Aorta (tissue), 5 donors: ENCODE results near the gene BDKRB2. TPM values are rescaled to one million over a fixed set of nuclear protein-coding genes. Genes with fewer than 3 reads are reported as not detected.

Experiments used
- ATAC-seq: fragments of 200-7000 bp; cut with Tn5 transposase; one replicate; pipeline ENCODE4 v1.9.1; 2022; ENCODE audit warnings: moderate library complexity; ENCODE audit not compliant: low FRiP score
- DNase-seq, 2 donors: peaks; one replicate each; pipeline ENCODE4 v3.0.0-alpha.2; 2020
- H3K27ac ChIP-seq, 2 donors: one replicate each; pipeline ENCODE4 v1.5.1; 2013; ENCODE audit warnings: low read length in 2 of 2, mild to moderate bottlenecking in 2 of 2, moderate library complexity in 2 of 2, control low read depth in 1 of 2, inconsistent platforms in 1 of 2, low read depth in 1 of 2
- H3K27me3 ChIP-seq, 2 donors: one replicate each; pipeline ENCODE4 v1.6.1; 2013; ENCODE audit warnings: control low read depth in 1 of 2, low read length in 1 of 2, mild to moderate bottlenecking in 1 of 2, moderate library complexity in 1 of 2; ENCODE audit not compliant: insufficient read depth in 2 of 2, control insufficient read depth in 1 of 2
- H3K36me3 ChIP-seq, 2 donors: one replicate each; pipeline ENCODE4 v1.6.1; 2013; ENCODE audit warnings: control low read depth in 1 of 2, low read length in 1 of 2, mild to moderate bottlenecking in 1 of 2; ENCODE audit not compliant: insufficient read depth in 2 of 2, control insufficient read depth in 1 of 2
- H3K4me1 ChIP-seq, 2 donors: one replicate each; pipeline ENCODE4 v1.6.1; 2013; ENCODE audit warnings: low read length in 2 of 2, control low read depth in 1 of 2, mild to moderate bottlenecking in 1 of 2, moderate library complexity in 1 of 2; ENCODE audit not compliant: insufficient read depth in 2 of 2, control insufficient read depth in 1 of 2
- H3K4me3 ChIP-seq, 2 donors: one replicate each; pipeline ENCODE4 v1.5.1; 2013; ENCODE audit warnings: low read length in 2 of 2, control low read depth in 1 of 2, mild to moderate bottlenecking in 1 of 2
- H3K9me3 ChIP-seq: one replicate; pipeline ENCODE4 v1.6.1; 2013; ENCODE audit warnings: mild to moderate bottlenecking, low read length; ENCODE audit not compliant: control insufficient read depth
- WGBS, 2 donors: extraction: QIAGEN DNeasy Blood & Tissue Kit; methylation state at CpG; one replicate each; pipeline ENCODE4 v1.1.7; 2013; 5-methylcytosine and 5-hydroxymethylcytosine counted together
- intact Hi-C, 2 donors: fragments of 100-400 bp; cut with DNase I; formaldehyde crosslinking; loops; one replicate each; pipeline versions ENCODE4 v1.14.2 to v1.15.0; 2022
- polyA plus RNA-seq, 2 donors: library from polyadenylated mRNA; stranded (reverse); fragments of 200-250 nt; gene quantifications; one replicate each; pipeline ENCODE4 v1.2.3, GENCODE V29; 2013
- total RNA-seq, 2 donors: library from RNA; stranded (reverse); fragmentation: NEBNext Ultra II Directional; extraction: Animal tissue kit (Norgen Biotek cat#: 25700); gene quantifications; one replicate each; pipeline ENCODE4 v1.2.1, GENCODE V29; 2021
- donor health status: healthy with polysubstance abuse.
- donor health status: Bipolar disorder and iron deficiency.
- donor health status: DM: no; HTN: no; CAD: no.
- donor health status: DM: no; HTN: no; CAD: no.
- donor health status: DM: yes; HTN: yes; CAD: no.

BDKRB2 gene
- total and polyA plus RNA-seq, 4 donors: 5.2 to 12.2 TPM; not detected in 2

- 43 to 44% methylated on average over 3 of the region's 3 CpGs for WGBS, 2 donors
- H3K27ac ChIP-seq: no peak overlapping the region
- no peak for DNase-seq
- no peak overlapping the region for H3K4me3 ChIP-seq
- no peak for ATAC-seq
- H3K9me3 ChIP-seq: peaks cover 8% of the 10 kb centered on the region
- intact Hi-C loops: no loop called here
- no peaks in the 10 kb centered on the region for H3K36me3 ChIP-seq
- no peaks in the 10 kb centered on the region for H3K27me3 ChIP-seq
- no peaks in the 10 kb centered on the region for H3K4me1 ChIP-seq
These were observed 68.3 kb downstream of the BDKRB2 start for GRCh38 chr14:96272777-96273473.

- 90 to 91% methylated on average over 5 of the region's 5 CpGs for WGBS, 2 donors
- no peaks in the 10 kb centered on the region for H3K36me3 ChIP-seq
- no peak overlapping the region for H3K4me3 ChIP-seq
- no peaks in the 10 kb centered on the region for H3K27me3 ChIP-seq
- ATAC-seq: no peak
- peaks cover 11% of the 10 kb centered on the region for H3K9me3 ChIP-seq
- DNase-seq: no peak
- H3K27ac ChIP-seq: no peak overlapping the region
- H3K4me1 ChIP-seq: no peaks in the 10 kb centered on the region
- intact Hi-C loops: loop anchor here (2.0 kb wide), 1 partner anchor 173 kb away; no protein-coding TSS in a partner anchor
These were observed 69.0 kb downstream of the BDKRB2 start for GRCh38 chr14:96273629-96274028.

GRCh38 chr14:96274122-96274521, 69.5 kb downstream of the BDKRB2 start:
- no peak for ATAC-seq
- intact Hi-C loops: loop anchor here (2.0 kb wide), 1 partner anchor 173 kb away; no protein-coding TSS in a partner anchor
- H3K4me3 ChIP-seq: no peak overlapping the region
- H3K27me3 ChIP-seq: no peaks in the 10 kb centered on the region
- WGBS, 2 donors: 74 to 75% methylated on average over 5 of the region's 5 CpGs
- no peak overlapping the region for H3K27ac ChIP-seq
- H3K9me3 ChIP-seq: peaks cover 13% of the 10 kb centered on the region
- no peaks in the 10 kb centered on the region for H3K4me1 ChIP-seq
- DNase-seq: no peak
- no peaks in the 10 kb centered on the region for H3K36me3 ChIP-seq

- no peaks in the 10 kb centered on the region for H3K27me3 ChIP-seq
- no peaks in the 10 kb centered on the region for H3K4me1 ChIP-seq
- peaks cover 13% of the 10 kb centered on the region for H3K9me3 ChIP-seq
- DNase-seq: no peak
- no peak overlapping the region for H3K27ac ChIP-seq
- no peaks in the 10 kb centered on the region for H3K36me3 ChIP-seq
- 71 to 75% methylated on average over 6 of the region's 6 CpGs for WGBS, 2 donors
- peak; percentile 68 for ATAC-seq
- H3K4me3 ChIP-seq: no peak overlapping the region
- intact Hi-C loops: loop anchor here (2.0 kb wide), 1 partner anchor 174 kb away; no protein-coding TSS in a partner anchor
These were observed 69.9 kb downstream of the BDKRB2 start for GRCh38 chr14:96274543-96274942.

GRCh38 chr14:96275177-96276112, 70.8 kb downstream of the BDKRB2 start:
- Histone ChIP-seq H3K9me3 (peaks cover 13% of the 10 kb centered on the region), H3K27me3 (no peaks in the 10 kb centered on the region), H3K4me3 (no peak overlapping the region), H3K36me3 (no peaks in the 10 kb centered on the region), H3K4me1 (no peaks in the 10 kb centered on the region), H3K27ac (no peak overlapping the region)
- 18 to 19% methylated on average over 17 of the region's 17 CpGs for WGBS, 2 donors
- ATAC-seq (peak; percentile 73), DNase-seq (peak; percentile 72 to 93)
- intact Hi-C loops: loop anchor here (2.0 to 5.0 kb wide), 4 partner anchors 175 to 713 kb away; no protein-coding TSS in a partner anchor

GRCh38 chr14:96277890-96278289, 73.3 kb downstream of the BDKRB2 start:
- intact Hi-C loops: loop anchor here (5.0 kb wide), 3 partner anchors 276 to 716 kb away; no protein-coding TSS in a partner anchor
- no peaks in the 10 kb centered on the region for H3K4me1 ChIP-seq
- ATAC-seq: no peak
- no peaks in the 10 kb centered on the region for H3K27me3 ChIP-seq
- 98 to 100% methylated on average over 1 of the region's 1 CpG for WGBS, 2 donors
- H3K4me3 ChIP-seq: no peak overlapping the region
- peaks cover 0 to 6% of the 10 kb centered on the region in 2 donors for H3K36me3 ChIP-seq
- no peak for DNase-seq
- H3K27ac ChIP-seq: no peak overlapping the region
- H3K9me3 ChIP-seq: peaks cover 9% of the 10 kb centered on the region

GRCh38 chr14:96279564-96279963, 74.9 kb downstream of the BDKRB2 start:
- H3K9me3 ChIP-seq: peaks cover 9% of the 10 kb centered on the region
- no peak for ATAC-seq
- no peaks in the 10 kb centered on the region for H3K4me1 ChIP-seq
- 32 to 33% methylated on average over 8 of the region's 8 CpGs for WGBS, 2 donors
- H3K27ac ChIP-seq: no peak overlapping the region
- peaks cover 2 to 6% of the 10 kb centered on the region in 2 donors for H3K36me3 ChIP-seq
- intact Hi-C loops: loop anchor here (5.0 kb wide), 3 partner anchors 277 to 717 kb away; no protein-coding TSS in a partner anchor
- no peak for DNase-seq
- no peak overlapping the region for H3K4me3 ChIP-seq
- H3K27me3 ChIP-seq: no peaks in the 10 kb centered on the region

GRCh38 chr14:96280104-96280503, 75.5 kb downstream of the BDKRB2 start:
- 94 to 95% methylated on average over 2 of the region's 2 CpGs for WGBS, 2 donors
- intact Hi-C loops: no loop called here

More at GRCh38 chr14:96280104-96280503, 75.5 kb downstream of the BDKRB2 start:
- H3K9me3 ChIP-seq: peaks cover 9% of the 10 kb centered on the region
- peaks cover 2 to 6% of the 10 kb centered on the region in 2 donors for H3K36me3 ChIP-seq
- no peak for DNase-seq
- H3K4me1 ChIP-seq: no peaks in the 10 kb centered on the region
- no peak overlapping the region for H3K4me3 ChIP-seq
- no peaks in the 10 kb centered on the region for H3K27me3 ChIP-seq
- H3K27ac ChIP-seq: no peak overlapping the region
- no peak for ATAC-seq
